BJ (cell line): Measurements from ENCODE around the gene MYOM1. TPM values are rescaled to one million over a fixed set of nuclear protein-coding genes. Genes with fewer than 3 reads are reported as not detected.
"Not testable (repeated sequence)": the region's sequence is repeated elsewhere in the genome, so short reads cannot be mapped to it uniquely, and the experiment has no call there.

Experiments
- CTCF ChIA-PET: fragments of 350-600 bp; formaldehyde crosslinking; extraction: SDS; loops from one replicate; lab custom pipeline; 2021; ENCODE audit warnings: antibody characterized with exemption, inconsistent platforms; lab: Yijun Ruan, JAX
- POLR2A ChIA-PET: fragments of 300-600 bp; sonication (Branson Sonifier 250); formaldehyde crosslinking; extraction: SDS; loops from one replicate; lab custom pipeline; 2021; ENCODE audit warnings: antibody characterized with exemption; lab: Charles Lee
- DNase-seq: peaks from one replicate; pipeline ENCODE4 v3.0.0-alpha.2; 2011; ENCODE audit warnings: low read depth
- H3K27me3 ChIP-seq: 2 replicates; pipeline ENCODE4 v1.6.0; 2011; ENCODE audit warnings: low read length; ENCODE audit not compliant: control insufficient read depth, insufficient read depth
- H3K36me3 ChIP-seq: 2 replicates; pipeline ENCODE4 v1.5.1; 2011; ENCODE audit warnings: low read length; ENCODE audit not compliant: control insufficient read depth, insufficient read depth
- H3K4me3 ChIP-seq: 2 replicates; pipeline ENCODE4 v1.5.1; 2011; ENCODE audit warnings: low read depth, mild to moderate bottlenecking, control low read depth, low read length
- polyA plus RNA-seq: library from polyadenylated mRNA; depleted of rRNA; stranded (reverse); fragments of >200 nt; gene quantifications from 2 replicates; pipeline ENCODE4 v1.2.3, GENCODE V29; 2011
- TF ChIP-seq, protein P1 (sequence below): IDR thresholded peaks from 2 replicates; pipeline ENCODE4 v1.5.1; 2011; ENCODE audit warnings: low read depth, mild to moderate bottlenecking, control low read depth, inconsistent platforms, low read length, moderate library complexity; ENCODE audit not compliant: insufficient read depth

MYOM1 gene
- polyA plus RNA-seq, 1 experiment: 0.48 TPM

DNA sequence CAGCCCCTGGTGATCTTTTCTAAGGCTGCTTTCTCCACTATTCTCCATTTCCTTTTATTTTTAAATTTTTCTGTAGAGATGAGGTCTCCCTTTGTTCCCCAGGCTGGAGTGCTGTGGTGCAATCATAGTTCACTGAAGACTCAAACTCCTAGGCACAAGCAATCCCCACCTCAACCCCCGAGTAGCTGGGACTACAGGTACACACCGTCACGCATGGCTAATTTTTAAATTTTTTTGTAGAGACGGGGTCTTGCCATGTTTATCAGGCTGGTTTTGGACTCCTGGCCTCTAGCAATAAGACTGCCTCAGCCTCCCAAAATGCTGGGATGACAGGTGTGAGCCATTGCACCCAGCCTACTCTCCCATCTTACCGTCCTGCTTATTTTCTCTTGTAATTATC lies 184.1 kb downstream of the MYOM1 start:
- Histone ChIP-seq H3K36me3 (no peaks in the 10 kb centered on the region), H3K27me3 (no peaks in the 10 kb centered on the region; the same call in 1 of the 2 replicates), H3K4me3 (no peak overlapping the region)
- CTCF ChIA-PET: interaction anchor here (2.0 kb wide), 1 partner anchor 27 kb away, joined by 6 read pairs; no protein-coding TSS in a partner anchor
- POLR2A ChIA-PET: no interaction called here
- no peak for DNase-seq
- TF ChIP-seq, protein P1, sequence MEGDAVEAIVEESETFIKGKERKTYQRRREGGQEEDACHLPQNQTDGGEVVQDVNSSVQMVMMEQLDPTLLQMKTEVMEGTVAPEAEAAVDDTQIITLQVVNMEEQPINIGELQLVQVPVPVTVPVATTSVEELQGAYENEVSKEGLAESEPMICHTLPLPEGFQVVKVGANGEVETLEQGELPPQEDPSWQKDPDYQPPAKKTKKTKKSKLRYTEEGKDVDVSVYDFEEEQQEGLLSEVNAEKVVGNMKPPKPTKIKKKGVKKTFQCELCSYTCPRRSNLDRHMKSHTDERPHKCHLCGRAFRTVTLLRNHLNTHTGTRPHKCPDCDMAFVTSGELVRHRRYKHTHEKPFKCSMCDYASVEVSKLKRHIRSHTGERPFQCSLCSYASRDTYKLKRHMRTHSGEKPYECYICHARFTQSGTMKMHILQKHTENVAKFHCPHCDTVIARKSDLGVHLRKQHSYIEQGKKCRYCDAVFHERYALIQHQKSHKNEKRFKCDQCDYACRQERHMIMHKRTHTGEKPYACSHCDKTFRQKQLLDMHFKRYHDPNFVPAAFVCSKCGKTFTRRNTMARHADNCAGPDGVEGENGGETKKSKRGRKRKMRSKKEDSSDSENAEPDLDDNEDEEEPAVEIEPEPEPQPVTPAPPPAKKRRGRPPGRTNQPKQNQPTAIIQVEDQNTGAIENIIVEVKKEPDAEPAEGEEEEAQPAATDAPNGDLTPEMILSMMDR: no peak

DNA sequence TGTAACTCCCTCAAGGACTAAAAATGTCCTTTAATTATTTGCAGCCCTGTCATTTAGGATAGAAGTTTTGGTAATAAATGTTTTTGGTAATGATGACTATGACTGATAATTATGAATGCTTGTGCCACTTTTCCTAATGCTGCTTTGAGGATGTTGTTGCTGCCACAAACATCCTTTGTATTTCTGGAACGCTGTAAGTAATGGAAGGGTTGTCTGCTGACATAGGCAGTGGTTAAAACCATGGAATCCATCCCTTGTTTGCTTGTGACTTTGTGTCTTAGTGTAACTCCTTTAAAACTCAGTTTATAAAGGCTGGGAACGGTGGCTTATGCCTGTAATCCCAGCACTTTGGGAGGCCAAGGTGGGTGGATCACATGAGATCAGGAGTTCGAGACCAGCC lies 187.0 kb downstream of the MYOM1 start:
- CTCF ChIA-PET: interaction anchor here (1.6 to 1.7 kb wide), 2 partner anchors 30 to 96 kb away, joined by 3 to 4 read pairs; no protein-coding TSS in a partner anchor
- POLR2A ChIA-PET: no interaction called here
- Histone ChIP-seq H3K27me3 (no peaks in the 10 kb centered on the region; the same call in 1 of the 2 replicates), H3K36me3 (no peaks in the 10 kb centered on the region), H3K4me3 (no peak overlapping the region)
- no peak for DNase-seq
- TF ChIP-seq, protein P1: no peak

DNA sequence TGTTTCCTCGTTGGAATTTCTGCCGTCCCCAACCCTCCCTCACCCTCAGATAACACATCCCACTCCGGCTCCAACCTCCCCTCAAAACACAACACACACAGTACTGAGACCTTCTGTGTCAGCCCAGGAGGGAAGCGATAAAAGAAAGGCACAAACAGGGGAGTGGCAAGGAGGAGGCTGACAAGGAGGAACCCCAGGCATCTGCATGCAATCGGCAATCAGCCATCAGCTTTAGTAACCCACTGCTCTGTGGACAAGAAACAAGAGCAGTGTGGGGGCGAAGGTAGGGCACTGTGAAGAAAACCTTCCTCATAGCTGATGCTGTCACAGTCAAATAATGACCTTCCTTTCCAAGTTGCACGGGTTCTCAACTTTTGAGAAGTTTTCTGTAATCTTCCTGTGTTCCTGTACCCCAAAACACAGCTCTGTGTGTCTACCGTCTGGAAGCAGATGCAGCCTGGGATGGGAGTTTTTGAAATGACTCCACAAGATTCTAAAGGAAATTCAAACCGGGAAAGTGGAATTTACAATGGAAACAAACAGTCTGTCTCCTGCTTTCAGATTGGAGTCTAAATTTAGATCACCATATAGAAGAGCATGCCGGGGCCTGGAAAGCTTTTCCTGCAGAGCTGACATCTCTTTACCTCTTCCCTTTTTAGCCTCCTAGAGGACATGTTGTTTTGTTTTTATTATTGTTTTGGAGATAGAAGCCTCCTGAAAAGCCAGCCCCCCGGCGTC lies 190.4 kb downstream of the MYOM1 start:
- TF ChIP-seq, protein P1: no peak
- Histone ChIP-seq H3K27me3 (no peaks in the 10 kb centered on the region; the same call in 1 of the 2 replicates), H3K36me3 (no peaks in the 10 kb centered on the region), H3K4me3 (no peak overlapping the region)
- ChIA-PET CTCF (interaction anchor here (0.7 kb wide), 2 partner anchors 12 to 36 kb away, joined by 3 read pairs; no protein-coding TSS in a partner anchor), POLR2A (interaction anchor here (0.6 kb wide), 1 partner anchor 15 kb away, joined by 8 read pairs; no protein-coding TSS in a partner anchor)
- DNase-seq: no peak

DNA sequence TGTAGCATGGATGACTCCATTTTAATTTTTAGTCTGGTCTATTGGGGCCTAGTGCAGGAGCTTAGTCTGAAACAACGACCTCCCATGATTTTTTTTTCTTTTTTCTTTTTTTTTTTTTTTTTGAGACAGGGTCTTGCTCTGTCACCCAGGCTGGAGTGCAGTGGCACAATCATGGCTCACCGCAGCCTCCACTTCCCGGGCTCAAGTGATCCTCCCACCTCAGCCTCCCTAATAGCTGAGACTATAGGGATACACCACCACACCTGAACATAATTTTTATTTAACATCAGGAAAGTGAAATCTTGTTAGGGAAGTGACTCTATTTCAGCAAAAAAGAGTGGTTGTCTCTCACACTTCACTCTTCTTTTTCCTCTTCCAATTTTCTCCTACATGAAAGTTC lies 191.7 kb downstream of the MYOM1 start:
- POLR2A ChIA-PET, H3K36me3 ChIP-seq, H3K27me3 ChIP-seq, DNase-seq, H3K4me3 ChIP-seq: not testable (repeated sequence)
- CTCF ChIA-PET: interaction anchor here (0.7 to 1.3 kb wide), 2 partner anchors 13 to 35 kb away, joined by 3 to 7 read pairs; no protein-coding TSS in a partner anchor

DNA sequence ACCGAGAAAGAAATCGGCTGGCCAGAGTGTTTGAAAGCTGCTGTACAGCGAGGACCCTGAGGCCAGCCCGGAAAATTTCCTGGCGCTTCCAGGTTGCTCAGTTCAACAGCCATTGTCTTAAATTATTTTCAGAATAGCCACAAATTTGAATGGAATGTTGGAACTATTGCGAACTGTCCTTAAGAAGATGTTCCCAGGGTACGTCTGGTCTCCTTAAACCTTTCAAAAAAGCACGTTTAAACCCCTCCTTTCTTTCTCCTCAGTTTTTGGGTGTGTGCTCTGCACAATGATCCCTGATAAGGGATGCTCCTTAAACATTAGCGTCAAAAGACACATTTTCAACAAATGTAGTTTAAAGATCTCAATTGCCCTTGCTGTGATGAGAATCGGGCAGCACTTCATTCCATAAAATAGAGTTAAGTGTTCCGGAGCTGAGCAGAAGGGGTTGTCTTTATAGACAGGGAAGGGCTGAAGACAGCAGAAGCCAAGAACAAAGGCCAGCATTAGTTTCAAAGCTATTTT lies 192.3 kb downstream of the MYOM1 start:
- Histone ChIP-seq H3K36me3 (no peaks in the 10 kb centered on the region), H3K4me3 (no peak overlapping the region), H3K27me3 (no peaks in the 10 kb centered on the region)
- CTCF ChIA-PET: interaction anchor here (0.7 to 1.3 kb wide), 3 partner anchors 12 to 94 kb away, joined by 3 to 7 read pairs (median 3); no protein-coding TSS in a partner anchor
- no peak for DNase-seq
- TF ChIP-seq, protein P1: no peak
- POLR2A ChIA-PET: no interaction called here
